NCI-H2171 treated with DMSO at 0.1 percent for 48 hours (cell line): ENCODE data around the gene FAM210A.

Experiments
- DNase-seq: peaks from one replicate; lab custom pipeline; 2025; lab: John Stamatoyannopoulos, UW

Gene FAM210A

DNA sequence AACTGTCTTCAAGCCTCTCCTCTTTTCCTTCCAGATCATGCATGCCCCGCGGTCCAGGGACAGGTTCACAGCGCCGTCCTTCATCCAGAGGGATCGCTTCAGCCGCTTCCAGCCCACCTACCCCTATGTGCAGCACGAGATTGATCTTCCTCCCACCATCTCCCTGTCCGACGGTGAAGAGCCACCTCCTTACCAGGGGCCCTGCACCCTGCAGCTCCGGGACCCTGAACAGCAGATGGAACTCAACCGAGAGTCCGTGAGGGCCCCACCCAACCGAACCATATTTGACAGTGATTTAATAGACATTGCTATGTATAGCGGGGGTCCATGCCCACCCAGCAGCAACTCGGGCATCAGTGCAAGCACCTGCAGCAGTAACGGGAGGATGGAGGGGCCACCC, 81.3 kb downstream of the FAM210A start:
- DNase-seq = no peak

- DNase-seq = no peak
These were observed 83.1 kb downstream of the FAM210A start for GRCh38 chr18:13643261-13643751.

GRCh38 chr18:13642440-13642827, 83.9 kb downstream of the FAM210A start:
- no peak for DNase-seq

- DNase-seq = no peak
These were observed 84.6 kb downstream of the FAM210A start for GRCh38 chr18:13641551-13642439.

- DNase-seq = no peak
These were observed 86.0 kb downstream of the FAM210A start for GRCh38 chr18:13640266-13640860.

GRCh38 chr18:13638719-13639595, 87.4 kb downstream of the FAM210A start:
- DNase-seq = no peak

- no peak for DNase-seq
These were observed 91.3 kb downstream of the FAM210A start for GRCh38 chr18:13635046-13635445.

- DNase-seq = no peak
These were observed 92.7 kb downstream of the FAM210A start for GRCh38 chr18:13633700-13634099.

DNA sequence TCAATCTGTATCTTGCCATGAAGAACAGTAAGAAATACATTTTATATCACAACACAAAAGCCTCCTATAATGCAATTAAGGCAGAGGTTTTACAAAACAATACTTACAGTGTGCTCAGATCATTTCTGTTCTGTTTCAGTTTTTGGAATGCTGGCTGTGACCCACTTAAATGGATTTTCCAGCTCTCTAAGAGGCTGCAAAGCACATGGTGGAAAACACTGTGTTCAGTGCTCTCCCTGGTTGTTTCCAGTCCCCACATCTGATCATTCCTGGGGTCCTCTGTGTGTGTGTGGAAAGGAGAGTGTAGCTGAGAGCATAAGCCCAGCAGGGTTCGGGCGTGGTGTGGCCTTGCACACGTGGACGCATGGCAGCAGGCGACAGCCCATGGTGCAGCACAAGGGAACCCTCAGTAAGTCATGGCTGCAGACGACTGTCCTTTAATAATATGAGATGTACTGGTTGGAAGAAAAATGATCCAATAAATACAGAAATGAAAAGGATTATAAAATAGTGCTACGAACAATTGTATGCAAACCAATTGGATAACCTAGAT, 95.6 kb downstream of the FAM210A start:
- DNase-seq = no peak

GRCh38 chr18:13629841-13630715, 96.3 kb downstream of the FAM210A start:
- peak; percentile 74 for DNase-seq

DNA sequence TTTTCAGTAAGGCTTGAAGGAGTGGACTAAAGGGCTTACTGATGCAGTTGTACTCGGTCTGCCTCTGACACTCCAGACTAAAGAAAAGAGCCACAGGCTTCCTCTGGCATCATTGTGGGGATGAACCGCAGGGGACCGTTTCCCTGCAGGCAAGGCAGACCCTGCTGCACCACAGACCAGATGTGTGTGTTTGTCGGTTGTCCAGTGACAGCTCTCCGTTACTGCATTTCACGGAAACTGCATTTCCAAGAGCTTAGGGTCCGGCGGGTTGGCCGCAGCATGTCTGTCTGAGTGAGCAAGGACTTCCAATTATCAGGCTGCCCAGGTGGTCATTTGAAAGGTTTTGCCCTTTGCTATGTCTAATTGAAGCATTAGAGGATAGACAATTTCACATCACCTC, 98.1 kb downstream of the FAM210A start:
- DNase-seq = no peak

GRCh38 chr18:13627639-13628038, 98.7 kb downstream of the FAM210A start:
- DNase-seq = no peak

DNA sequence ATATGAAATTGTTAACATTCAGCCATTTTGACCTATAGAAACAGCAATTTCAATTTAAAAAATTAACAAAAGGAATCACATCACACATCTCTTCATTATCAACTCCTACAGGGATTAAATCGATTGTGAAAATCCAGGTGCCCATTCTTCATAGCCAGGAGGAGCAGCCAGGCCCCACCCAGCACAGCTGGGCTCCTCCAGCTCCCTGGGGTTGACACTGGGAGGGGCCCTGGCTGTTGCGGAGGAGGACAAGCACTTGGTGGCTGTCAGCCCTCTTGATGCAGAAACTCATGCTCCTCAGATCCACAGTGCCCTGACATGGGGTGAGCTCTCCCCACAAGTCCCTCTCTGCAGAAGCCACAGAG, 99.8 kb downstream of the FAM210A start:
- DNase-seq = no peak

DNA sequence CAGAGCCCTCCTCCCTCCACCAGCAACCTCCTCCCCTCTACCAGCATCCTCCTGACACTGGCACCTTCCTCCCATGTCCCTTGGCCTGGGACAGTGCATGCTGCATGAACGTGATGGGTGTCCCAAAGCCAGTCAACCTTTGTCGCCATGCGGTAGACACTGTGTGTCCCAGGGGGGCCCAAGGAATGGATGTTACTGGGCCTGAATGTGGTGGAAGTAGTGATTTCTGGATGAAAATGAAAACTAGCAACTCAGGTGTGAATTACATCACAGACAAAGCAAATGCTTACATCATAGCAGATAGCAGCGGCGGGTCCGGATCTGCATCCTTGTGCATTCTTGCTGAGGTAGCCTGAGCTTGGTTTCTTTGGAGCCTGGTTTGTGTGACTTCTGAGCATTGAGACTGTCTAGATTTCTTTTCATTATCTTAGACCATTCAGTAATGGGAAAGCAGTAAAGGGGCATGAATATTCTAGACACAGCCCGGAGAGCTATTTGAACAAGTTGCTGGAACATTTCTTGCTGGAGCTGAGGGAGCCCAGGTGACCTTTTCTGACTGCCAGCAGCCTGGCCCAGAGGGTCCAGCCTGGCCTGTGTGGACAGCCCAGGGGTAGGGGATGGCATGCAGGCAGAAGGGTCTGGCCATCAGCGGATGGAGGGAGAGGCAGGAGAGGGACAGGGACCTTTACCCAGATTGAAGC, 100.4 kb downstream of the FAM210A start:
- no peak for DNase-seq

GRCh38 chr18:13625355-13625754, 101.0 kb downstream of the FAM210A start:
- no peak for DNase-seq

DNA sequence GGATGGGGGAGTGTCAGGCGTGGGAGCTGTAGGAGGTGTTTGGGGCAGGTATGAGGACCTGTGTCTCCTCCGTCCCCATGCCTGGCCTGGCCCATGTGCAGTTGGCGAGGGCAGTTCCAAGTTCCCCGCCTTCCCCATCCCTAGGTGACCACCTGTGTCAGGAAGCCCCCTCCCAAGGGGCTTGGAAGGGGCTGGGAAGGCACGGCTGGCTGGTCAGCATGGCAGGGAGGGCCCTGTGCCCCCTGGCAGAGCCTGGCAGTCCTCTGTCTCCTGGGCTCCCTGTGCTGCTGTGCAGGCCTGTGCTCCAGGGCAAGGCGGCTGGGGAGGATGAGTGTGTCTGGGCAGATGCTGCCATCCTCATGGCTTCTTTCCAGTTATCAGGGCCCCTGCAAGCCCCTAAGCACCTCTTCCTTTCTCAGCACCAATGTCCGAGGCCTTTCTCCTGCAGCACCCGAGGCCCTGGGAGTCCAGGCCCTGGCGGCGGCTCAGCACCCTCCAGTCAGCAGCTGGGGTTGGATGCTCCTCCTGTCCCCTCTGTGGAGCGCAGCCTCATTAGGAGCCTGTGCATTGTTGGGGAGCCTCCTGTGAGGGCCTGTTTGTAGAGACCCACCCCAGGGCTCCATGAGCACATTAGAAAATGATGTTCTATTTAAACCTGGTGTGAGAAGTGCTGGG, 101.7 kb downstream of the FAM210A start:
- no peak for DNase-seq

GRCh38 chr18:13623871-13624270, 102.5 kb downstream of the FAM210A start:
- no peak for DNase-seq

DNA sequence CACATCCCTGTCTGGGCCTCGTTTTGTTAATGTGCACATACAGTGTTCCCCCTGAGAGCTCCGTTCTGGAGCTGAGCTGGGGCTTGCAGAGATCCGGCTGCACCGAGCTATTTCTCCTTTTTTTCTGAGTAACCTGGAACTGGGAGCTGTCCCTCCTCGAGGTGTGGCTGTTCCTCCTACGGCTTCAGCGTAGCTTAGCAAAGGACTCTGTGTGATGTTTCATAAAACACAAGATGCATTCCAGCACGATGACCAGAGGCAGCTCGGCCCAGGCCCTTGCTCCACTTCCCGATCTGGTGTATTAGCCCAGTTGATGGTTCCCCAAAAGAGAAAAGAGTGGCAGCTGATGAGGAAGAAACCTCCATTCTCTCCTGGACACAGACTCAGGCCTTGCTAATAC, 103.0 kb downstream of the FAM210A start:
- DNase-seq = no peak

- no peak for DNase-seq
These were observed 103.6 kb downstream of the FAM210A start for GRCh38 chr18:13622751-13623150.
